HEK293 (cell line): ENCODE measurements around the gene SPRED3.

Experiments
- AEBP2 ChIP-seq: fragments of 450-650 bp; formaldehyde crosslinking; IDR thresholded peaks from 2 replicates; pipeline ENCODE4 v1.5.1; 2016; ENCODE audit warnings: missing biosample characterization, missing genetic modification characterization, borderline replicate concordance
- GLIS1 ChIP-seq: fragments of 450-650 bp; formaldehyde crosslinking; IDR thresholded peaks from 2 replicates; pipeline ENCODE4 v1.5.1; 2016; ENCODE audit warnings: missing biosample characterization, missing genetic modification characterization
- KLF1 ChIP-seq: fragments of 450-650 bp; formaldehyde crosslinking; IDR thresholded peaks from 2 replicates; pipeline ENCODE4 v1.5.1; 2016; ENCODE audit warnings: missing biosample characterization, missing genetic modification characterization
- KLF17 ChIP-seq: fragments of 450-650 bp; formaldehyde crosslinking; IDR thresholded peaks from 2 replicates; pipeline ENCODE4 v1.5.1; 2016; ENCODE audit warnings: missing biosample characterization, missing genetic modification characterization
- KLF7 ChIP-seq: fragments of 450-650 bp; formaldehyde crosslinking; IDR thresholded peaks from 2 replicates; pipeline ENCODE4 v1.5.1; 2016; ENCODE audit warnings: missing biosample characterization, missing genetic modification characterization, borderline replicate concordance
- OVOL3 ChIP-seq: fragments of 450-650 bp; formaldehyde crosslinking; IDR thresholded peaks from 2 replicates; pipeline ENCODE4 v1.5.1; 2016; ENCODE audit warnings: missing biosample characterization, missing genetic modification characterization
- PRDM6 ChIP-seq: fragments of 450-650 bp; formaldehyde crosslinking; IDR thresholded peaks from 2 replicates; pipeline ENCODE4 v1.5.1; 2017; ENCODE audit warnings: missing biosample characterization, missing genetic modification characterization
- SP7 ChIP-seq: fragments of 450-650 bp; formaldehyde crosslinking; IDR thresholded peaks from 2 replicates; pipeline ENCODE4 v1.5.1; 2016; ENCODE audit warnings: missing biosample characterization, missing genetic modification characterization
- YY1 ChIP-seq: fragments of 450-650 bp; formaldehyde crosslinking; IDR thresholded peaks from 2 replicates; pipeline ENCODE4 v1.5.1; 2018; ENCODE audit warnings: missing biosample characterization, missing genetic modification characterization
- ZNF121 ChIP-seq: fragments of 450-650 bp; formaldehyde crosslinking; IDR thresholded peaks from 2 replicates; pipeline ENCODE4 v1.5.1; 2016; ENCODE audit warnings: missing biosample characterization, missing genetic modification characterization
- ZNF140 ChIP-seq: fragments of 450-650 bp; formaldehyde crosslinking; IDR thresholded peaks from 2 replicates; pipeline ENCODE4 v1.5.1; 2016; ENCODE audit warnings: missing biosample characterization, missing genetic modification characterization
- ZNF146 ChIP-seq: fragments of 450-650 bp; formaldehyde crosslinking; IDR thresholded peaks from 2 replicates; pipeline ENCODE4 v1.5.1; 2016; ENCODE audit warnings: missing biosample characterization, missing genetic modification characterization
- ZNF155 ChIP-seq: fragments of 450-650 bp; formaldehyde crosslinking; IDR thresholded peaks from 2 replicates; pipeline ENCODE4 v1.5.1; 2016; ENCODE audit warnings: missing biosample characterization, missing genetic modification characterization
- ZNF202 ChIP-seq: fragments of 450-650 bp; formaldehyde crosslinking; IDR thresholded peaks from 2 replicates; pipeline ENCODE4 v1.5.1; 2016; ENCODE audit warnings: missing biosample characterization, missing genetic modification characterization, borderline replicate concordance
- ZNF292 ChIP-seq: fragments of 450-650 bp; formaldehyde crosslinking; IDR thresholded peaks from 2 replicates; pipeline ENCODE4 v1.5.1; 2016; ENCODE audit warnings: low read depth, missing biosample characterization, missing genetic modification characterization, borderline replicate concordance
- ZNF362 ChIP-seq: fragments of 450-650 bp; formaldehyde crosslinking; IDR thresholded peaks from 2 replicates; pipeline ENCODE4 v1.5.1; 2016; ENCODE audit warnings: missing biosample characterization, missing genetic modification characterization
- ZNF398 ChIP-seq: fragments of 450-650 bp; formaldehyde crosslinking; IDR thresholded peaks from 2 replicates; pipeline ENCODE4 v1.5.1; 2017; ENCODE audit warnings: missing biosample characterization, missing genetic modification characterization
- ZNF449 ChIP-seq: fragments of 450-650 bp; formaldehyde crosslinking; IDR thresholded peaks from 2 replicates; pipeline ENCODE4 v1.5.1; 2017; ENCODE audit warnings: missing biosample characterization, mild to moderate bottlenecking, missing genetic modification characterization, moderate library complexity
- ZNF521 ChIP-seq: fragments of 450-650 bp; formaldehyde crosslinking; IDR thresholded peaks from 2 replicates; pipeline ENCODE4 v1.5.1; 2017; ENCODE audit warnings: missing biosample characterization, mild to moderate bottlenecking, missing genetic modification characterization
- ZNF529 ChIP-seq: fragments of 450-650 bp; formaldehyde crosslinking; IDR thresholded peaks from 2 replicates; pipeline ENCODE4 v1.5.1; 2017; ENCODE audit warnings: missing genetic modification characterization, missing biosample characterization; ENCODE audit not compliant: insufficient replicate concordance
- ZNF555 ChIP-seq: fragments of 450-650 bp; formaldehyde crosslinking; conservative IDR thresholded peaks from 2 replicates; pipeline ENCODE4 v1.5.1; 2017; ENCODE audit warnings: missing biosample characterization, mild to moderate bottlenecking, missing genetic modification characterization, inconsistent platforms
- ZNF571 ChIP-seq: fragments of 450-650 bp; formaldehyde crosslinking; IDR thresholded peaks from 2 replicates; pipeline ENCODE4 v1.5.0; 2017; ENCODE audit warnings: missing biosample characterization, missing genetic modification characterization
- ZNF596 ChIP-seq: fragments of 450-650 bp; IDR thresholded peaks from 2 replicates; pipeline ENCODE4 v1.5.0; 2018; ENCODE audit warnings: missing biosample characterization, mild to moderate bottlenecking, missing genetic modification characterization, moderate library complexity
- ZNF629 ChIP-seq: fragments of 450-650 bp; formaldehyde crosslinking; IDR thresholded peaks from 2 replicates; pipeline ENCODE4 v1.5.1; 2017; ENCODE audit warnings: missing biosample characterization, missing genetic modification characterization
- ZNF677 ChIP-seq: fragments of 450-650 bp; IDR thresholded peaks from 2 replicates; pipeline ENCODE4 v1.5.0; 2018; ENCODE audit warnings: missing biosample characterization, mild to moderate bottlenecking, missing genetic modification characterization, moderate library complexity
- ZNF76 ChIP-seq: fragments of 450-650 bp; formaldehyde crosslinking; IDR thresholded peaks from 2 replicates; pipeline ENCODE4; 2016; ENCODE audit warnings: low read depth, missing biosample characterization, missing genetic modification characterization, borderline replicate concordance
- ZNF837 ChIP-seq: fragments of 450-650 bp; formaldehyde crosslinking; IDR thresholded peaks from 2 replicates; pipeline ENCODE4 v1.5.1; 2016; ENCODE audit warnings: missing biosample characterization, missing genetic modification characterization
- ZSCAN23 ChIP-seq: fragments of 450-650 bp; formaldehyde crosslinking; IDR thresholded peaks from 2 replicates; pipeline ENCODE4 v1.5.1; 2016; ENCODE audit warnings: missing biosample characterization, missing genetic modification characterization
- TF ChIP-seq, protein P1 (sequence below): fragments of 450-650 bp; formaldehyde crosslinking; IDR thresholded peaks from 2 replicates; pipeline ENCODE4 v1.5.1; 2016; ENCODE audit warnings: missing biosample characterization, missing genetic modification characterization
- TF ChIP-seq, protein P2 (sequence below): fragments of 450-650 bp; formaldehyde crosslinking; IDR thresholded peaks from 2 replicates; pipeline ENCODE4 v1.5.1; 2016; ENCODE audit warnings: missing biosample characterization, missing genetic modification characterization

SPRED3 gene

DNA sequence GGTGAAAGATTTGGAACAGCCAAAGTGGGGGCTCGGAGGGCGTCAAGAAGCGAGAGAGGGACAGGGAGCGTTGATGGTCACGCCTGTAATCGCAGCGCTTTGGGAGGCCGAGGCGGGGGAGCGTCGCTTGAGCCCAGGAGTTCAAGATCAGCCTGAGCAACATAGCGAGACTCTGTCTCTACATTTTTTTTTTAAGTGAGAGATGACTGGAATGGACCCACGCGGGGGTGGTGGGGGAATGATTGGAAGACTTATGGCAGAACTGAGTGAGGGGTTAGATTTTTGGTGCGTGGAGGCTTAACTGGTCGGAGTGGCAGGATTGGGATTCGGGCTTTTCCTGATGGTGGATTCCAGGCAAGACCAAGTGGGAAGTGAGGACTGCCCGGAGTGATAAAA is 13.4 kb upstream of the SPRED3 start (continued):
- TF ChIP-seq GLIS1 (tag by site-specific recombination): peak; percentile 97
- TF ChIP-seq, protein P1, sequence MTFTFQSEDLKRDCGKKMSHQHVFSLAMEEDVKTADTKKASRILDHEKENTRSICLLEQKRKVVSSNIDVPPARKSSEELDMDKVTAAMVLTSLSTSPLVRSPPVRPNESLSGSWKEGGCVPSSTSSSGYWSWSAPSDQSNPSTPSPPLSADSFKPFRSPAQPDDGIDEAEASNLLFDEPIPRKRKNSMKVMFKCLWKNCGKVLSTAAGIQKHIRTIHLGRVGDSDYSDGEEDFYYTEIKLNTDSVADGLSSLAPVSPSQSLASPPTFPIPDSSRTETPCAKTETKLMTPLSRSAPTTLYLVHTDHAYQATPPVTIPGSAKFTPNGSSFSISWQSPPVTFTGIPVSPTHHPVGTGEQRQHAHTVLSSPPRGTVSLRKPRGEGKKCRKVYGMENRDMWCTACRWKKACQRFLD (tag by site-specific recombination): no peak
- TF ChIP-seq ZNF155: no peak
- TF ChIP-seq ZNF398 (tag by site-specific recombination): no peak; the same call in none of the 2 replicates
- no peak for TF ChIP-seq ZNF529 (tag by site-specific recombination)
- TF ChIP-seq ZNF140 (tag by site-specific recombination): no peak
- TF ChIP-seq ZSCAN23 (tag by site-specific recombination): 0 out of 2 replicates have a peak, but pooled peaks have one; percentile 5
- no peak for TF ChIP-seq PRDM6
- no peak for TF ChIP-seq ZNF292
- peak; percentile 9 for TF ChIP-seq ZNF121 (tag by site-specific recombination)
- TF ChIP-seq ZNF202: no peak
- no peak for TF ChIP-seq ZNF521 (tag by site-specific recombination)
- TF ChIP-seq OVOL3: no peak
- no peak for TF ChIP-seq AEBP2
- TF ChIP-seq ZNF837 (tag by site-specific recombination): no peak
- peak; percentile 10; the same call in 1 of the 2 replicates for TF ChIP-seq KLF7 (tag by site-specific recombination)
- TF ChIP-seq SP7: no peak
- TF ChIP-seq ZNF677: no peak
- no peak for TF ChIP-seq ZNF596 (tag by site-specific recombination)
- TF ChIP-seq, protein P2, sequence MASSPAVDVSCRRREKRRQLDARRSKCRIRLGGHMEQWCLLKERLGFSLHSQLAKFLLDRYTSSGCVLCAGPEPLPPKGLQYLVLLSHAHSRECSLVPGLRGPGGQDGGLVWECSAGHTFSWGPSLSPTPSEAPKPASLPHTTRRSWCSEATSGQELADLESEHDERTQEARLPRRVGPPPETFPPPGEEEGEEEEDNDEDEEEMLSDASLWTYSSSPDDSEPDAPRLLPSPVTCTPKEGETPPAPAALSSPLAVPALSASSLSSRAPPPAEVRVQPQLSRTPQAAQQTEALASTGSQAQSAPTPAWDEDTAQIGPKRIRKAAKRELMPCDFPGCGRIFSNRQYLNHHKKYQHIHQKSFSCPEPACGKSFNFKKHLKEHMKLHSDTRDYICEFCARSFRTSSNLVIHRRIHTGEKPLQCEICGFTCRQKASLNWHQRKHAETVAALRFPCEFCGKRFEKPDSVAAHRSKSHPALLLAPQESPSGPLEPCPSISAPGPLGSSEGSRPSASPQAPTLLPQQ (tag by site-specific recombination): no peak
- no peak for TF ChIP-seq ZNF146 (tag by site-specific recombination)
- no peak for TF ChIP-seq ZNF555 (tag by site-specific recombination)
- no peak; the same call in 1 of the 2 replicates for TF ChIP-seq ZNF362 (tag by site-specific recombination)
- no peak for TF ChIP-seq ZNF629
- no peak for TF ChIP-seq ZNF76
- TF ChIP-seq ZNF449 (tag by site-specific recombination): no peak
- TF ChIP-seq KLF1 (tag by site-specific recombination): no peak
- TF ChIP-seq ZNF571 (tag by site-specific recombination): no peak
- TF ChIP-seq YY1: no peak
- no peak for TF ChIP-seq KLF17 (tag by site-specific recombination)
